ENCODE measurements around the gene GSE1.
A peak's percentile ranks its signal among the peaks of the same experiment; 100 is the strongest.

GSE1 gene

GRCh38 chr16:85675251-85675874 is 62.2 kb downstream of the GSE1 start:
- TF ChIP-seq SPI1 (IDR thresholded peaks at IDR 0.05; ENCODE audit: low read depth, low read length) (no peak), POLR2AphosphoS5 (IDR thresholded peaks at IDR 0.05; ENCODE audit: low read depth, low read length) (peak; percentile 28; the same call in 1 of the 2 replicates)
- FAIRE-seq, result no peak
- no peak for DNase-seq (ENCODE audit: insufficient read length, low spot score)

GRCh38 chr16:85676466-85676865 is 63.3 kb downstream of the GSE1 start:
- DNase-seq (ENCODE audit: insufficient read length, low spot score) (no peak), FAIRE-seq (no peak)
- TF ChIP-seq POLR2AphosphoS5 (IDR thresholded peaks at IDR 0.05; ENCODE audit: low read depth, low read length) (0 out of 2 replicates have a peak, but pooled peaks have one; percentile 28), TAF1 (IDR thresholded peaks at IDR 0.05; ENCODE audit: low read depth, low read length) (no peak)

GRCh38 chr16:85677383-85677967 is 64.4 kb downstream of the GSE1 start:
- no peak for DNase-seq (ENCODE audit: insufficient read length, low spot score)
- TF ChIP-seq POU2F2 (IDR thresholded peaks at IDR 0.05; ENCODE audit: low read depth, low read length), result no peak
- TF ChIP-seq PAX5 (IDR thresholded peaks at IDR 0.05; ENCODE audit: insufficient read depth, low read length, severe bottlenecking), result no peak
- TF ChIP-seq POLR2A (IDR thresholded peaks at IDR 0.05; ENCODE audit: low read depth, low read length), result no peak
- TF ChIP-seq TAF1 (IDR thresholded peaks at IDR 0.05; ENCODE audit: low read depth, low read length), result no peak
- no peak for TF ChIP-seq POLR2AphosphoS5 (IDR thresholded peaks at IDR 0.05; ENCODE audit: low read depth, low read length)
- TF ChIP-seq SPI1 (IDR thresholded peaks at IDR 0.05; ENCODE audit: low read depth, low read length), result no peak
- no peak for FAIRE-seq

- DNase-seq (ENCODE audit: insufficient read length, low spot score), result no peak
- TF ChIP-seq SPI1 (IDR thresholded peaks at IDR 0.05; ENCODE audit: low read depth, low read length) (no peak), POLR2A (IDR thresholded peaks at IDR 0.05; ENCODE audit: low read depth, low read length) (no peak), TAF1 (IDR thresholded peaks at IDR 0.05; ENCODE audit: low read depth, low read length) (no peak), POU2F2 (IDR thresholded peaks at IDR 0.05; ENCODE audit: low read depth, low read length) (no peak)
- no peak for FAIRE-seq
Measured at GRCh38 chr16:85678016-85678415, 64.9 kb downstream of the GSE1 start.

GRCh38 chr16:85678821-85679220 is 65.7 kb downstream of the GSE1 start:
- TF ChIP-seq PAX5 (IDR thresholded peaks at IDR 0.05; ENCODE audit: insufficient read depth, low read length, severe bottlenecking) (no peak), POLR2AphosphoS5 (IDR thresholded peaks at IDR 0.05; ENCODE audit: low read depth, low read length) (no peak), POLR2A (IDR thresholded peaks at IDR 0.05; ENCODE audit: low read depth, low read length) (no peak), TAF1 (IDR thresholded peaks at IDR 0.05; ENCODE audit: low read depth, low read length) (no peak), POU2F2 (IDR thresholded peaks at IDR 0.05; ENCODE audit: low read depth, low read length) (no peak), SPI1 (IDR thresholded peaks at IDR 0.05; ENCODE audit: low read depth, low read length) (no peak)
- FAIRE-seq, result no peak
- DNase-seq (ENCODE audit: insufficient read length, low spot score), result no peak

- FAIRE-seq, result no peak
Measured at GRCh38 chr16:85679870-85680269, 66.7 kb downstream of the GSE1 start.

GRCh38 chr16:85680352-85680944 is 67.3 kb downstream of the GSE1 start:
- DNase-seq (ENCODE audit: insufficient read length, low spot score) (no peak), FAIRE-seq (peak; percentile 20)

More at GRCh38 chr16:85679870-85680269, 66.7 kb downstream of the GSE1 start:
- TF ChIP-seq PAX5 (IDR thresholded peaks at IDR 0.05; ENCODE audit: insufficient read depth, low read length, severe bottlenecking) (no peak), TAF1 (IDR thresholded peaks at IDR 0.05; ENCODE audit: low read depth, low read length) (no peak), POLR2A (IDR thresholded peaks at IDR 0.05; ENCODE audit: low read depth, low read length) (no peak)
- no peak for DNase-seq (ENCODE audit: insufficient read length, low spot score)

GRCh38 chr16:85681255-85681654 is 68.1 kb downstream of the GSE1 start:
- DNase-seq (ENCODE audit: insufficient read length, low spot score), result no peak
- TF ChIP-seq POLR2AphosphoS5 (IDR thresholded peaks at IDR 0.05; ENCODE audit: low read depth, low read length), result no peak
- no peak for TF ChIP-seq TAF1 (IDR thresholded peaks at IDR 0.05; ENCODE audit: low read depth, low read length)
- no peak for TF ChIP-seq SPI1 (IDR thresholded peaks at IDR 0.05; ENCODE audit: low read depth, low read length)
- TF ChIP-seq POU2F2 (IDR thresholded peaks at IDR 0.05; ENCODE audit: low read depth, low read length), result no peak
- no peak for TF ChIP-seq PAX5 (IDR thresholded peaks at IDR 0.05; ENCODE audit: insufficient read depth, low read length, severe bottlenecking)
- no peak for TF ChIP-seq POLR2A (IDR thresholded peaks at IDR 0.05; ENCODE audit: low read depth, low read length)
- no peak for FAIRE-seq

More at GRCh38 chr16:85680352-85680944, 67.3 kb downstream of the GSE1 start:
- TF ChIP-seq POLR2AphosphoS5 (IDR thresholded peaks at IDR 0.05; ENCODE audit: low read depth, low read length) (no peak), TAF1 (IDR thresholded peaks at IDR 0.05; ENCODE audit: low read depth, low read length) (no peak), SPI1 (IDR thresholded peaks at IDR 0.05; ENCODE audit: low read depth, low read length) (no peak), POLR2A (IDR thresholded peaks at IDR 0.05; ENCODE audit: low read depth, low read length) (no peak), POU2F2 (IDR thresholded peaks at IDR 0.05; ENCODE audit: low read depth, low read length) (0 out of 2 replicates have a peak, but pooled peaks have one; percentile 45)

- TF ChIP-seq POU2F2 (IDR thresholded peaks at IDR 0.05; ENCODE audit: low read depth, low read length) (no peak), POLR2A (IDR thresholded peaks at IDR 0.05; ENCODE audit: low read depth, low read length) (no peak), TAF1 (IDR thresholded peaks at IDR 0.05; ENCODE audit: low read depth, low read length) (no peak), POLR2AphosphoS5 (IDR thresholded peaks at IDR 0.05; ENCODE audit: low read depth, low read length) (no peak), SPI1 (IDR thresholded peaks at IDR 0.05; ENCODE audit: low read depth, low read length) (no peak), PAX5 (IDR thresholded peaks at IDR 0.05; ENCODE audit: insufficient read depth, low read length, severe bottlenecking) (no peak)
- DNase-seq (ENCODE audit: insufficient read length, low spot score), result no peak
- FAIRE-seq, result no peak
Measured at GRCh38 chr16:85682516-85682915, 69.4 kb downstream of the GSE1 start.

- FAIRE-seq (no peak), DNase-seq (ENCODE audit: insufficient read length, low spot score) (no peak)
- TF ChIP-seq TAF1 (IDR thresholded peaks at IDR 0.05; ENCODE audit: low read depth, low read length), result no peak
- no peak for TF ChIP-seq PAX5 (IDR thresholded peaks at IDR 0.05; ENCODE audit: insufficient read depth, low read length, severe bottlenecking)
- no peak for TF ChIP-seq SPI1 (IDR thresholded peaks at IDR 0.05; ENCODE audit: low read depth, low read length)
Measured at GRCh38 chr16:85683363-85683762, 70.2 kb downstream of the GSE1 start.
